ENCODE measurements around the gene SLC7A14.

GRCh38 chr3:170564664-170565063 lies 21.2 kb downstream of the SLC7A14 start:
- TF ChIP-seq POLR2AphosphoS5 (IDR thresholded peaks at IDR 0.05; ENCODE audit: borderline replicate concordance, low read depth, low read length) (no peak), EZH2 (IDR thresholded peaks at IDR 0.05) (no peak), FOXP2 (optimal IDR thresholded peaks at IDR 0.05; ENCODE audit: control extremely low read depth, extremely low read length, insufficient read depth) (no peak)
